PFSK-1 (cell line): ENCODE measurements around the gene INPP5F.

Source experiments
- FOXP2 ChIP-seq: optimal IDR thresholded peaks from 2 replicates; pipeline ENCODE3; 2011; ENCODE audit warnings: borderline replicate concordance, control low read depth, inconsistent platforms; ENCODE audit not compliant: insufficient read depth; ENCODE audit errors: extremely low read length, extremely low read depth
- POLR2AphosphoS5 ChIP-seq: IDR thresholded peaks from 2 replicates; pipeline ENCODE4 v1.6.1; 2012; ENCODE audit warnings: low read depth, mild to moderate bottlenecking, control low read depth, low read length, moderate library complexity
- REST ChIP-seq, 2 experiments: IDR thresholded peaks; 2 replicates each; pipeline versions ENCODE4 v1.6.1 to v1.8.0; 2011 to 2012; ENCODE audit warnings: low read depth in 2 of 2, low read length in 2 of 2, control low read depth in 1 of 2, inconsistent platforms in 1 of 2, mild to moderate bottlenecking in 1 of 2, moderate library complexity in 1 of 2; ENCODE audit not compliant: insufficient read depth in 1 of 2
- SIN3A ChIP-seq: IDR thresholded peaks from 2 replicates; pipeline ENCODE4 v1.6.1; 2012; ENCODE audit warnings: mild to moderate bottlenecking, low read length, moderate library complexity, borderline replicate concordance; ENCODE audit not compliant: insufficient read depth
- TAF1 ChIP-seq: IDR thresholded peaks from 2 replicates; pipeline ENCODE4 v1.6.1; 2012; ENCODE audit warnings: low read length, control low read depth, borderline replicate concordance; ENCODE audit not compliant: insufficient read depth

The INPP5F gene

DNA sequence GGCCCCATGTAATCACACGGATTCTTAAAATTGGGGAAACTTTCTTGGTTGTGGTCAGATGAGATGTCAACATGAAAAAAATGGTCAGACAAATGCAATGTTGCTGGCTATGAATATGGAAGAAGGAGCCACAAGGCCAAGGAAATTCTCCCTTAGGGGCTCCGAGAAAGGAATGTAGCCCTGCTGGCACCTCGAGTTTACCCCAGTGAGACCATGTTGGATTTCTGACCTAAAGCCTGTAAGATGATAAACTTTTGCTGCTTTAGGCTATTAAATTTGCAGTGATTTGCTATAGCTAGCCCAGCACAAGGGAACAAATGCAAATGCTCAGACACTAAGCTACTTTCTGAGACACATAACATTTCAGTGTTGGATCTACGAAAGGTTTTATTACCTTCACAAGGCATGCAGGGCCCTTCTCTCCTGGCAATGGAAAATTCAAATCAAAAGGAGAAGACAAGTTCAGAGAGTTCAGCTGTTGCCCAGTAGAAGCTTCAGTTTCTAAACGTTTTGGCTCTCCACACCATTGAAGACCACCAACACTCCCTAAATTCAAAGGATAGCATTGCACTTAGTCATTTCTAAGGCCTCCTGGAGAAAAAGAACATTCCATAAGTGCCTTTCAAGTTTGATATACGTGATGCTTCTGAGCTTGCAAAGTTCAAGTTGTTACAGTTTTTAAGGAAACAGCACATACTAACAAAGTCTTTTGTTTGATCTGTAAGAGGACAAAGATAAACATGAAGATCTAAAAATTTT is 123.4 kb downstream of the INPP5F start:
- TF ChIP-seq TAF1 (no peak), REST (IDR thresholded peaks at IDR 0.05; ENCODE audit: insufficient read depth in 1 of 2, low read depth in 2 of 2, low read length in 2 of 2) (no peak), POLR2AphosphoS5 (no peak), FOXP2 (no peak), SIN3A (no peak)

DNA sequence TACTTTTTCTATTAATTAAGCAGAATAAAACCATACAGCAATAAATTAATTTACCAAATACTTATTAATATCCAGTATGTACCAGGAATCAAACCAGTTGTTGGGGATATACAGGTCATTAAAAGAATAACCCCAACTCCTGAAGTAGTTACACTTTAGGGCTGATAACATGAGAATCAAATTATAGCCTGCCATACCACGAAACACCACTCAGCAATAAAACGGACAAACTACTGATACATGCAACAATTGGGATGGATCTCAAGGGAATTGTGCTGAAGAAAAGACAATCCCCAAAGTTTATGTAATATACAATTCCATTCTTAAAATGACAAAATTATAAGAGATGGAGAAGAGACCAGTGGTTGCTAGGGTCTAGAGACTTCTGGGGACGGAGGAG is 124.1 kb downstream of the INPP5F start:
- TF ChIP-seq FOXP2 (no peak), TAF1 (no peak), SIN3A (no peak), REST (IDR thresholded peaks at IDR 0.05; ENCODE audit: insufficient read depth in 1 of 2, low read depth in 2 of 2, low read length in 2 of 2) (no peak), POLR2AphosphoS5 (no peak)

GRCh38 chr10:119852277-119852676 is 126.4 kb downstream of the INPP5F start:
- TF ChIP-seq FOXP2 (no peak), TAF1 (no peak), REST (IDR thresholded peaks at IDR 0.05; ENCODE audit: insufficient read depth in 1 of 2, low read depth in 2 of 2, low read length in 2 of 2) (no peak), SIN3A (no peak), POLR2AphosphoS5 (no peak)

DNA sequence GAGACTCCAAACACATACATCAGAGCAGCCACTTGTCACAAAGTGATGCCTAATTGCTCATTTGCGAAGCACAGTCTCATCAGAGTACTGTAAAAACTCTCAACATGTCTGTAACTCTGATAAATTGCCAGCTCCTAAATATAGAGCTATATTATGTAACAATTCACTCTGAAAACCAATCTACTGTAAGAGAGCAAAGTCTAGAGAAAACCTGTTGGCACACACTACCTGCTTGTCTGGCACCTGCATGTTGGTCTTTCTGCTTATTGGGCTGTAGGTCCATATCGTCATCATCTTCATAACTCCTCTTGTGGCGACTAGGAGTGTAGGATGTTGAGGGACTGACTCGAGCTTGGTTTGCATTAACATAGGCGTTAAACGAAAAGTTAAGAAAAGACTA is 127.0 kb downstream of the INPP5F start:
- no peak for TF ChIP-seq TAF1
- TF ChIP-seq FOXP2: no peak
- TF ChIP-seq POLR2AphosphoS5: no peak
- TF ChIP-seq REST (IDR thresholded peaks at IDR 0.05; ENCODE audit: insufficient read depth in 1 of 2, low read depth in 2 of 2, low read length in 2 of 2): no peak

- TF ChIP-seq SIN3A (no peak), POLR2AphosphoS5 (no peak), TAF1 (no peak), FOXP2 (no peak), REST (IDR thresholded peaks at IDR 0.05; ENCODE audit: insufficient read depth in 1 of 2, low read depth in 2 of 2, low read length in 2 of 2) (no peak)
These were observed 127.7 kb downstream of the INPP5F start for GRCh38 chr10:119853574-119853973.
